GM12801 (cell line): ENCODE results near the gene MICALL2.

Source experiments
- CTCF ChIP-seq: IDR thresholded peaks from one replicate; pipeline ENCODE4 v1.5.1; 2011; ENCODE audit warnings: control low read depth; ENCODE audit not compliant: insufficient read length; ENCODE audit errors: extremely low read depth

MICALL2 gene

GRCh38 chr7:1439373-1440363 is 19.6 kb downstream of the MICALL2 start:
- no peak for TF ChIP-seq CTCF

- no peak for TF ChIP-seq CTCF
Measured at GRCh38 chr7:1438821-1439220, 20.4 kb downstream of the MICALL2 start.

GRCh38 chr7:1438208-1438607 is 21.1 kb downstream of the MICALL2 start:
- no peak for TF ChIP-seq CTCF

- no peak for TF ChIP-seq CTCF
Measured at GRCh38 chr7:1437155-1437880, 22.0 kb downstream of the MICALL2 start.

- TF ChIP-seq CTCF, result no peak
Measured at GRCh38 chr7:1436608-1437007, 22.7 kb downstream of the MICALL2 start.

GRCh38 chr7:1434891-1435670 is 24.2 kb downstream of the MICALL2 start:
- no peak for TF ChIP-seq CTCF

GRCh38 chr7:1434165-1434718 is 25.0 kb downstream of the MICALL2 start:
- TF ChIP-seq CTCF, result no peak
